Measurements from ENCODE around the gene PTDSS2. TPM values are rescaled to one million over a fixed set of nuclear protein-coding genes. Genes with fewer than 3 reads are reported as not detected.

PTDSS2 gene
- total and polyA plus RNA-seq, 9 of the 15 experiments (the other 6 are each of a cell fraction or from before 2014, with no cell fraction given), result 0.45 to 53.9 (median 17.2) TPM

GRCh38 chr11:518463-519202, 68.6 kb downstream of the PTDSS2 start (continued):
- TF ChIP-seq ZNF583 (CRISPR knock-in tag; IDR thresholded peaks at IDR 0.05) (peak; percentile 43; the same call in 1 of the 2 replicates), SMAD4 (CRISPR knock-in tag; conservative IDR thresholded peaks at IDR 0.05) (peak; percentile 96), SNRNP70 (optimal IDR thresholded peaks at IDR 0.05; ENCODE audit: low read depth, low read length) (no peak), ERF (CRISPR knock-in tag; IDR thresholded peaks at IDR 0.05) (no peak), CBX8 (IDR thresholded peaks at IDR 0.05; ENCODE audit: borderline replicate concordance, extremely low read depth, low read depth, low read length, poor library complexity, severe bottlenecking) (no peak), TBL1XR1 (IDR thresholded peaks at IDR 0.05; ENCODE audit: low read length in 2 of 2) (peak in 1 of 2 experiments; percentile 26; a peak in 1 of 4 replicates), ZMIZ1 (IDR thresholded peaks at IDR 0.05; ENCODE audit: low read depth in 2 of 2, low read length in 2 of 2) (no peak), ETV6 (IDR thresholded peaks at IDR 0.05; ENCODE audit: borderline replicate concordance in 1 of 2, low read depth in 2 of 2, low read length in 1 of 2) (0 out of 4 replicates have a peak, but pooled peaks of 1 of the 2 experiments have one; percentile 43), ETV6 (CRISPR knock-in tag; IDR thresholded peaks at IDR 0.05; ENCODE audit: borderline replicate concordance) (no peak), FOXP4 (CRISPR knock-in tag; IDR thresholded peaks at IDR 0.05; ENCODE audit: borderline replicate concordance) (no peak), GATAD2A (IDR thresholded peaks at IDR 0.05) (no peak), CEBPB (tag; IDR thresholded peaks at IDR 0.05) (no peak), CBX2 (IDR thresholded peaks at IDR 0.05; ENCODE audit: insufficient read depth, low read length, poor library complexity, severe bottlenecking) (no peak), STAT6 (CRISPR knock-in tag; IDR thresholded peaks at IDR 0.05) (no peak), ZFX (CRISPR knock-in tag; IDR thresholded peaks at IDR 0.05) (peak; percentile 69), HMG20B (CRISPR knock-in tag; IDR thresholded peaks at IDR 0.05) (no peak), CGGBP1 (CRISPR knock-in tag; IDR thresholded peaks at IDR 0.05) (no peak), HNRNPUL1 (IDR thresholded peaks at IDR 0.05; ENCODE audit: low read length) (no peak), FOXK1 (CRISPR knock-in tag; IDR thresholded peaks at IDR 0.05; ENCODE audit: borderline replicate concordance) (no peak)
